Transverse colon (tissue), 4 donors: ENCODE measurements around the gene ULK4. TPM values are rescaled to one million over a fixed set of nuclear protein-coding genes. Genes with fewer than 3 reads are reported as not detected.
"Not testable (repeated sequence)": the region's sequence is repeated elsewhere in the genome, so short reads cannot be mapped to it uniquely, and the experiment has no call there.

Experiments
- DNase-seq: peaks from one replicate; pipeline ENCODE4 v3.0.0-alpha.2; 2019
- H3K27ac ChIP-seq, 4 donors: fragments of 200-600 bp; sonication (generic); 2 replicates each; pipeline ENCODE4 v1.5.1; 2016 to 2018; ENCODE audit warnings: inconsistent platforms in 4 of 4
- H3K27me3 ChIP-seq: fragments of 200-600 bp; sonication (generic); 2 replicates; pipeline ENCODE4 v1.5.1; 2017; ENCODE audit warnings: inconsistent platforms
- H3K36me3 ChIP-seq, 4 donors: fragments of 200-600 bp; sonication (generic); 2 replicates each; pipeline ENCODE4 v1.5.1; 2017 to 2019; ENCODE audit warnings: inconsistent platforms in 4 of 4
- H3K4me1 ChIP-seq, 4 donors: fragments of 200-600 bp; sonication (generic); 2 replicates each; pipeline ENCODE4 v1.5.1; 2017 to 2020; ENCODE audit warnings: inconsistent platforms in 4 of 4
- H3K4me3 ChIP-seq, 4 donors: fragments of 200-600 bp; sonication (generic); 1 replicate in 1 of 4; 2 replicates in 3 of 4; pipeline versions ENCODE4 v1.5.1 to v1.6.1; 2017 to 2019; ENCODE audit warnings: inconsistent platforms in 4 of 4
- H3K9me3 ChIP-seq, 2 donors: fragments of 200-600 bp; sonication (generic); 2 replicates each; pipeline ENCODE4 v1.5.1; 2017 to 2019; ENCODE audit warnings: inconsistent platforms in 2 of 2
- CTCF ChIP-seq, 5 experiments: fragments of 200-600 bp in 3 of 5; fragments of 450-650 bp in 2 of 5; sonication (generic) in 3 of 5; IDR thresholded peaks; 1 replicate in 2 of 5; 2 replicates in 3 of 5; pipeline ENCODE4 v1.5.1; 2016 to 2017; ENCODE audit warnings: antibody characterized with exemption in 5 of 5, inconsistent platforms in 3 of 5, mild to moderate bottlenecking in 2 of 5, moderate library complexity in 1 of 5
- EP300 ChIP-seq: sonication (generic); formaldehyde crosslinking; IDR thresholded peaks from one replicate; pipeline ENCODE4 v1.6.1; 2017; ENCODE audit warnings: antibody characterized with exemption, low read depth
- POLR2A ChIP-seq: fragments of 450-650 bp; IDR thresholded peaks from one replicate; pipeline ENCODE4 v1.6.1; 2016; ENCODE audit warnings: antibody characterized with exemption, mild to moderate bottlenecking, moderate library complexity
- POLR2AphosphoS5 ChIP-seq, 3 donors: sonication (generic); formaldehyde crosslinking; IDR thresholded peaks; one replicate each; pipeline ENCODE4 v1.6.1; 2016; ENCODE audit warnings: antibody characterized with exemption in 3 of 3
- WGBS, 2 donors: methylation state at CpG; one replicate each; pipeline ENCODE4 v1.1.5; 2018; ENCODE audit warnings: low coverage in 1 of 2; 5-methylcytosine and 5-hydroxymethylcytosine counted together
- in situ Hi-C, 4 donors: fragments of 200-750 bp; cut with MboI; loops; one replicate each; pipeline versions ENCODE4 v1.15.0 to v1.15.1; 2017; ENCODE audit warnings: low sequenced_read_pairs in 3 of 4, low pct_ligation_motif_present in 1 of 4, low pct_unique_long_range_greater_than_20kb in 1 of 4
- intact Hi-C: fragments of 100-400 bp; cut with DNase I; formaldehyde crosslinking; loops from one replicate; pipeline ENCODE4 v1.15.1; 2023; ENCODE audit warnings: low total_unique reads
- total RNA-seq, 4 donors: library from RNA; depleted of rRNA; stranded (reverse); fragments of >200 nt; gene quantifications; one replicate each; pipeline ENCODE4 v1.1.0, GENCODE V29; 2016

ULK4 gene
- total RNA-seq, 4 donors from 2014 or later, result 4.1 to 19.2 (median 11.7) TPM

GRCh38 chr3:41404582-41404981 is 557.3 kb downstream of the ULK4 start:
- Histone ChIP-seq H3K27me3 (no peaks in the 10 kb centered on the region), H3K4me3 (no peak overlapping the region), H3K4me1 (no peaks in the 10 kb centered on the region), H3K9me3 (no peaks in the 10 kb centered on the region), H3K36me3 (no peaks in the 10 kb centered on the region), H3K27ac (no peak overlapping the region)
- in situ Hi-C loops (no loop called here), intact Hi-C loops (no loop called here)
- DNase-seq, result no peak
- WGBS, 2 donors, result 83 to 100% methylated on average over 1 of the region's 1 CpG
- no peak for TF ChIP-seq POLR2A
- TF ChIP-seq EP300, result no peak
- no peak for TF ChIP-seq POLR2AphosphoS5 (IDR thresholded peaks at IDR 0.05)
- TF ChIP-seq CTCF (IDR thresholded peaks at IDR 0.05), result no peak

- no peak overlapping the region for H3K4me3 ChIP-seq
- no peaks in the 10 kb centered on the region for H3K36me3 ChIP-seq
- intact Hi-C loops, result no loop called here
- no peak for TF ChIP-seq POLR2AphosphoS5 (IDR thresholded peaks at IDR 0.05)
- no peak for TF ChIP-seq EP300
- no peak for TF ChIP-seq CTCF (IDR thresholded peaks at IDR 0.05)
- TF ChIP-seq POLR2A, result no peak
- in situ Hi-C loops, result no loop called here
- H3K9me3 ChIP-seq, result no peaks in the 10 kb centered on the region
- DNase-seq, result no peak
- H3K27me3 ChIP-seq, result no peaks in the 10 kb centered on the region
- WGBS, 2 donors, result 86 to 100% methylated on average over 1 of the region's 1 CpG
- H3K27ac ChIP-seq, result no peak overlapping the region
- no peaks in the 10 kb centered on the region for H3K4me1 ChIP-seq
These were observed 567.0 kb downstream of the ULK4 start for GRCh38 chr3:41394896-41395295.

- in situ Hi-C loops, intact Hi-C loops, H3K4me1 ChIP-seq, H3K27me3 ChIP-seq, DNase-seq, H3K4me3 ChIP-seq, H3K27ac ChIP-seq, H3K9me3 ChIP-seq, H3K36me3 ChIP-seq: not testable (repeated sequence)
- WGBS, 2 donors, result 75 to 90% methylated on average over 2 to 11 of the region's 11 CpGs
These were observed 591.0 kb downstream of the ULK4 start for GRCh38 chr3:41370765-41371535.

GRCh38 chr3:41370307-41370706 is 591.6 kb downstream of the ULK4 start:
- H3K36me3 ChIP-seq, result no peaks in the 10 kb centered on the region
- no peaks in the 10 kb centered on the region for H3K27me3 ChIP-seq
- in situ Hi-C loops (no loop called here), intact Hi-C loops (no loop called here)
- no peak for DNase-seq
- H3K9me3 ChIP-seq, result no peaks in the 10 kb centered on the region
- WGBS, 2 donors, result 94 to 100% methylated on average over 3 to 6 of the region's 7 CpGs
- TF ChIP-seq POLR2AphosphoS5 (IDR thresholded peaks at IDR 0.05) (no peak), CTCF (IDR thresholded peaks at IDR 0.05) (no peak), POLR2A (no peak), EP300 (no peak)
- no peaks in the 10 kb centered on the region for H3K4me1 ChIP-seq
- H3K4me3 ChIP-seq, result no peak overlapping the region
- no peak overlapping the region for H3K27ac ChIP-seq

GRCh38 chr3:41369838-41370237 is 592.1 kb downstream of the ULK4 start:
- intact Hi-C loops, result no loop called here
- TF ChIP-seq POLR2A (no peak), EP300 (no peak), CTCF (IDR thresholded peaks at IDR 0.05) (no peak), POLR2AphosphoS5 (IDR thresholded peaks at IDR 0.05) (no peak)
- no peaks in the 10 kb centered on the region for H3K9me3 ChIP-seq
- no peaks in the 10 kb centered on the region for H3K4me1 ChIP-seq
- H3K27ac ChIP-seq, result no peak overlapping the region
- H3K36me3 ChIP-seq, result no peaks in the 10 kb centered on the region
- in situ Hi-C loops, result no loop called here
- WGBS, 2 donors, result 46% methylated on average over 3 of the region's 3 CpGs; no CpG with 5 or more reads in 1 of the 2 donors
- H3K27me3 ChIP-seq, result no peaks in the 10 kb centered on the region
- no peak overlapping the region for H3K4me3 ChIP-seq
- no peak for DNase-seq
